Thyroid gland (tissue), 4 donors: ENCODE measurements around the gene HYAL2.

Source experiments
- POLR2A ChIP-seq, 2 donors: fragments of 450-650 bp; IDR thresholded peaks; one replicate each; pipeline ENCODE4 v1.6.1; 2017; ENCODE audit warnings: antibody characterized with exemption in 2 of 2, mild to moderate bottlenecking in 2 of 2, moderate library complexity in 1 of 2
- TF ChIP-seq, protein P1 (sequence below), 6 experiments: fragments of 200-600 bp in 3 of 6; fragments of 450-650 bp in 3 of 6; sonication (generic) in 3 of 6; IDR thresholded peaks; one replicate each; pipeline ENCODE4 v1.5.1; 2016 to 2019; ENCODE audit warnings: antibody characterized with exemption in 6 of 6, mild to moderate bottlenecking in 2 of 6, inconsistent platforms in 1 of 6, moderate library complexity in 1 of 6

DNA sequence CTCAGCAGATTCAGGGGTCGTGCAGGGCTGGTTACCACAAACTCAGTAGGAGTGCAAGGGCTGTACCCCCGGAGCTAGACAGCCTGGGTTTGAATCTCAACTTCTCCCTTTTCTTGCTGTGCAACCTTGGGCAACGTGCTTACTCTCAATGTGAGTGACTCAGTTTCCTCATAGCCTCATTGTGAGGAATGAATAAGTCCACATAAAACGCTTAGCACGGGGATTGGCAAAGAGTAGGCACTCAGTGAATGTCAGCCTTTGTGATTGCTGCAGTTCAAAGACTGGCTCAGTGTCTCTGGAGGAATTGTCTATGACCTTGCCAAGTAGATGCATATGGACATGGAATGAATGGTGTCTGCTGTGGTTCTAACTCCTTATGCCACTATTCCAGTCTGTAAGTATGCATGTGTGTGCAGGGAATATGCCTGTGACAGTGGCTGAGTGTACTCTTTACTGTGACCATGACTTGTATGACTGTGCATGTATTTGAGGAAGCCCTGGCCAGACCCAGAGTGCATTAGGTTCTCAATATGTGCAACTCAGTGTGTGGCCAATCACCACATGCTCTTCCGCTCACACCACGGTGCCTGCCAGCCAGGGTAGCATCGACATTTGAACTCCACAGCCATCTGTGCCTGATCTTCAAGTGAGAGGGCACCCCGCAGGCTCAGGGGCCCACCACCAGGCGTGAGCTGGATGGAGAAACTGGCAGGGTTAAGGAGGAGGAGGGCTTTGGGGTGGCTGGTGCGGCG, 22.4 kb downstream of the HYAL2 start:
- TF ChIP-seq, protein P1, sequence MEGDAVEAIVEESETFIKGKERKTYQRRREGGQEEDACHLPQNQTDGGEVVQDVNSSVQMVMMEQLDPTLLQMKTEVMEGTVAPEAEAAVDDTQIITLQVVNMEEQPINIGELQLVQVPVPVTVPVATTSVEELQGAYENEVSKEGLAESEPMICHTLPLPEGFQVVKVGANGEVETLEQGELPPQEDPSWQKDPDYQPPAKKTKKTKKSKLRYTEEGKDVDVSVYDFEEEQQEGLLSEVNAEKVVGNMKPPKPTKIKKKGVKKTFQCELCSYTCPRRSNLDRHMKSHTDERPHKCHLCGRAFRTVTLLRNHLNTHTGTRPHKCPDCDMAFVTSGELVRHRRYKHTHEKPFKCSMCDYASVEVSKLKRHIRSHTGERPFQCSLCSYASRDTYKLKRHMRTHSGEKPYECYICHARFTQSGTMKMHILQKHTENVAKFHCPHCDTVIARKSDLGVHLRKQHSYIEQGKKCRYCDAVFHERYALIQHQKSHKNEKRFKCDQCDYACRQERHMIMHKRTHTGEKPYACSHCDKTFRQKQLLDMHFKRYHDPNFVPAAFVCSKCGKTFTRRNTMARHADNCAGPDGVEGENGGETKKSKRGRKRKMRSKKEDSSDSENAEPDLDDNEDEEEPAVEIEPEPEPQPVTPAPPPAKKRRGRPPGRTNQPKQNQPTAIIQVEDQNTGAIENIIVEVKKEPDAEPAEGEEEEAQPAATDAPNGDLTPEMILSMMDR (IDR thresholded peaks at IDR 0.05): no peak
- TF ChIP-seq POLR2A (IDR thresholded peaks at IDR 0.05): no peak
